AG20443 (cell line): ENCODE measurements around the gene AZIN2.
A peak's percentile ranks its signal among the peaks of the same experiment; 100 is the strongest.
"Not testable (repeated sequence)": the region's sequence is repeated elsewhere in the genome, so short reads cannot be mapped to it uniquely, and the experiment has no call there.

Source experiments
- DNase-seq: peaks from one replicate; pipeline ENCODE4 v3.0.0; 2012; ENCODE audit warnings: low spot score, mixed read lengths

AZIN2 gene

GRCh38 chr1:33094971-33095604 is 14.1 kb downstream of the AZIN2 start:
- peak; percentile 60 for DNase-seq

GRCh38 chr1:33096363-33097005 is 15.5 kb downstream of the AZIN2 start:
- no peak for DNase-seq

- DNase-seq = no peak
Observed at GRCh38 chr1:33097137-33097611, 16.2 kb downstream of the AZIN2 start.

- no peak for DNase-seq
Observed at GRCh38 chr1:33097762-33098161, 16.8 kb downstream of the AZIN2 start.

GRCh38 chr1:33098371-33098770 is 17.4 kb downstream of the AZIN2 start:
- DNase-seq = no peak

- peak; percentile 96 for DNase-seq
Observed at GRCh38 chr1:33099290-33100118, 18.6 kb downstream of the AZIN2 start.

- DNase-seq = not testable (repeated sequence)
Observed at GRCh38 chr1:33100119-33100415, 19.1 kb downstream of the AZIN2 start.

- DNase-seq = no peak
Observed at GRCh38 chr1:33110477-33110876, 29.5 kb downstream of the AZIN2 start.

- no peak for DNase-seq
Observed at GRCh38 chr1:33111965-33112364, 31.0 kb downstream of the AZIN2 start.

GRCh38 chr1:33117440-33118085 is 36.6 kb downstream of the AZIN2 start:
- DNase-seq = no peak

GRCh38 chr1:33118274-33118673 is 37.3 kb downstream of the AZIN2 start:
- DNase-seq = no peak

- no peak for DNase-seq
Observed at GRCh38 chr1:33119050-33119449, 38.1 kb downstream of the AZIN2 start.

- peak; percentile 35 for DNase-seq
Observed at GRCh38 chr1:33119532-33120217, 38.7 kb downstream of the AZIN2 start.

GRCh38 chr1:33120436-33121231 is 39.7 kb downstream of the AZIN2 start:
- DNase-seq = no peak

- no peak for DNase-seq
Observed at GRCh38 chr1:33121728-33122127, 40.8 kb downstream of the AZIN2 start.

GRCh38 chr1:33122483-33123178 is 41.7 kb downstream of the AZIN2 start:
- no peak for DNase-seq

GRCh38 chr1:33123266-33123665 is 42.3 kb downstream of the AZIN2 start:
- no peak for DNase-seq

GRCh38 chr1:33124647-33125046 is 43.7 kb downstream of the AZIN2 start:
- DNase-seq = not testable (repeated sequence)

- DNase-seq = no peak
Observed at GRCh38 chr1:33126411-33127000, 45.6 kb downstream of the AZIN2 start.
